Glomerular endothelial cell (primary cell): Measurements from ENCODE around the gene NAMPT. TPM values are rescaled to one million over a fixed set of nuclear protein-coding genes. Genes with fewer than 3 reads are reported as not detected.
A peak's percentile ranks its signal among the peaks of the same experiment; 100 is the strongest.
"Not testable (repeated sequence)": the region's sequence is repeated elsewhere in the genome, so short reads cannot be mapped to it uniquely, and the experiment has no call there.

Experiments
- DNase-seq: peaks from one replicate; pipeline ENCODE4 v3.0.0-alpha.2; 2011; ENCODE audit warnings: low read depth, low spot score; ENCODE audit errors: extremely low read depth
- total RNA-seq: library from RNA; depleted of rRNA; stranded (reverse); fragments of >200 nt; gene quantifications from 2 replicates; pipeline ENCODE4 v1.2.3, GENCODE V29; 2015

NAMPT gene
- total RNA-seq: 214 and 241 TPM in 2 replicates

- peak; percentile 60 for DNase-seq
These were observed at the start of gene NAMPT for GRCh38 chr7:106284714-106285050. Gene NAMPT (minus strand): TSS chr7:106284983. CDS start chr7:106284884, 99 bp downstream.

DNA sequence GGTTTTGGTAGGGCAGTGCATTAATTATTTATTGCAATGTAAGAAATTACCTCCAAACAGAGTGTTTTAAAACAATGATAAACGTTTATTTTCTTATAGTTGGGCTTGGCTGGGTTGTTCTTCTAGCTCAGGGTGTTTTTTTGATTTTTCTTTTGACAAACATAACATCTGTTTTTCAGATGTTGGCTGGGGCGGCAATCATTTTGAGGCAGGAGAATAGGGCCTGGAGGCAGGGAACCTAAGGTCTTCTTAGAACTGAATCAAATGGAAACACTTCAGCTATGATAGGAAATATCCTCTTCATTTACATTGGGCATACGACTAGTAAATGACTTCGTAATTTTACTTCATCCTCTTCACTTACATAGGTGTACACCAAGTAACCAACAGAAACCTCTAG is 47.4 kb upstream of the NAMPT start:
- no peak for DNase-seq

DNA sequence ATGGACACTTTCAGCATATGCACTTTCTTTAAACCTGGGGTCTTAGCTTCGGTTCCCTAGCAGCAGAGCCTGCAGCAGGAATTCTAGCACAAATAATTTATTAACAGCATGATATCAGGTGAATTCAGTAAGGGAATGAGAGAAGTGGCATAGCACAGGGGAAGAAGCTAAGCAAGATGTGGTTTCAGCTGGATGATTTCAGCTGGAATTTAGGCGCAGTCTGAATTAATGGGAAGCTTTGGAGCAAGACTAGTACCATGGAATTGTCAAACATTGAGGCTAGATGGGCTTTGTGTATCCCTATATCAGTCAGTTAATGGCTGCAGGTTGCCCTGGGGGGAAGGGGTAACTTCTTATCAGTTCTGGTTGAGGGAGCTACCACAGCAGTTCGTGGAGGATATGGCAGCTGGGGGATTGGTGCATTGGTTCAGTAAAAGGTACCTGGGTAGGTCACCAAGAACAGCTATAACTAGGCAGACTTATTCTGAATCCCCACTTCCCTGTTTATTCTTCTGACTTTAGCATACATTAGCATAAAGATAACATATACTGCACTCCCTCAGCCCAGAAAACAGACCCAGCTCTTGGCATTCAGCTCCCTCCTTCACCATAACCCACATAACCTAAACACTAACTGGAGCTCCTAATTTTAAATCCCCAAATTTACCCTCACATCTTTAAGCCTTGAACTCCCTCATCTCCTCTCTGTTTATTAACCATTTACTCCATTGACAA is 46.8 kb upstream of the NAMPT start:
- DNase-seq: no peak

DNA sequence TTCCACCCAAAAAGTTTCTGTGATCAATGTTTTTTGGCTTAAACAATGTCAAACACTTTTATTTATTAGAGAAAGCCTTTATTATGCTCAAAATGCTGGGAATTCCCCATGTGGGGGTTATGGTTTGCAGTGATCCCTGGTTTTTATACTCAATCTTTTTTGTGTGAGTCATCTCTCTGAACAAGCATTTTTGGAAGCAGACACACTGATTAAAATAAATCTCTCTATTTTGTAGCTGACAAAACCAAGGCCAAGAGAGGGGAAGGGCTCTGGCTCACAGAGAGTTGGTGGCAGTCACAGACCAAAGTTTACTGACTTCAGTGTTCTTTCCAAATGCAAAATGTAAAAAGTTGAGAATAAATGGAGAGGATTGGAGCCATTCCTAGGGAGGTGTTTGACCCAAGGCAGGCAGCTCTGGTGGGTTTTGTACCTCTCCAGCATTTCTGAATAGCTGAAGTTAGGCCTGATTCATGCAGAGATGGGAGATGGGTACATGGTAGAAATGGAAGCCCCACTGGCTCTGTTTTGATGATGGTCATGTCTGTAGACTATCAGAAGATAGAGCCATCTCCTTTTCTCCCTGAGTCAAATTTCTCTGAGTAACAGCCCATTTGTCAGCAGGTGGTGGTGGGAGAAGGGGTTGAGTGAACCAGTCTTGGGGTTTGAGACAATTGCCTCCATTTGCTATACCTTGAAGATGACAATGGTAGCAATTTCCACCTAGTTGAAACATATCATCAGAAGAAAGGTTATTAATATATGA is 45.4 kb upstream of the NAMPT start:
- no peak for DNase-seq

DNA sequence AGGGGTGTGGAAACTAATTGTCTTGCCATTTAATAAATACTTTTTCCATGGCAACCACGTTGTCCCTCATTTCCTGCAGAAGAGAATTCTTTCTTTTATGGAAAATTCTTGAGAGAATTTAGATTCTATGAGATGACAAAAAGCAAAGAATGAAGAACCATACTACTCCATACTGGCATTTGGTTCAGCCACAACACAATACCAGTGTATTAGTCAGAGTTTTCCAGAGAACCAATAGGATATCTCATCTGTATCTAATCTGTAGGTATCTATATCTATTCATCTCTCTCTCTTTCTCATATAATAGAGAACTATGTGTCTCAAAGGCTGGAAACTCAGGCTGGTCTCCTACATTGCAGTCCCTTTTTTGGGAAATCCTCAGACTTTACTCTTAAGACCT is 44.6 kb upstream of the NAMPT start:
- DNase-seq: no peak

GRCh38 chr7:106327538-106328481 is 43.0 kb upstream of the NAMPT start:
- no peak for DNase-seq

GRCh38 chr7:106326594-106327537 is 42.1 kb upstream of the NAMPT start:
- no peak for DNase-seq

GRCh38 chr7:106324509-106324908 is 39.7 kb upstream of the NAMPT start:
- DNase-seq: not testable (repeated sequence)

- DNase-seq: not testable (repeated sequence)
These were observed 35.5 kb upstream of the NAMPT start for GRCh38 chr7:106320254-106320770.

DNA sequence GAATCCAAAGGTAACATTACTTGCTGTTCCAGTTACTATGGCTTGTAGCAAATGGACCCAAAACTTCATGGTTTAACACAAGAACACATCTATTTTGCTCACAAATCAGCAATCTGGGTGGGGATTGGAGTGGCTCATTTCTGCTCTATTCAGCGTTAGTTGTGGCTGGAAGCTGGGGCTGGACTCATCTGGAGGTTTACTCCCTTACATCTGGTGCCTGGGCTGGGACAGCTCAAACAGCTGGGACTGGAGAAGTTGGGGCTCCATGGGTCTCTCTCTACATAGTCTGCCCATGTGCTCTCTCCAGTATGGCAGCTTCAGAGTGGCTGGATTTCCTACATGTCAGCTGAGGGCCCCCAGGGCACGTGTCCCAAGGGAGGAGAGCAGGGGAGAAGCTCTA is 33.7 kb upstream of the NAMPT start:
- DNase-seq: no peak

DNA sequence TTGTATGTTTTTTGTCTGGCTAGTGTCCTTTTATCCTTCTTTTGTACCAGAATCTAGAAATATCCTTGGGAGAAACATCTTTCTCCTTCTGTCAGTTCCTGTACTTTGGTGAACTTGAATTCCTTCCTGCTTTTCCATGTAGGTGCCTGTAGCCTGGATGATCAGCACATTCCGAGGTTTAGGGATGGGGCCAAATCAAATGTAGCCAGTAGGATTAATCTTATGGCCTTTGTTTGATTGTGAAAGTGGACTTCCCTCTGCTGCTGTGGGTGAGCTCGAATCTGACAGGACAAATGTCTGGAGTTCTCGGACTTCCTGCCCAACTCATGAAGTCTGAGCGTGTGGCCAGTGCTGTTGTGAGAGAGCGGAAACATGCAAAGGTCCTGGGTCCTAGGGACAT is 33.2 kb upstream of the NAMPT start:
- DNase-seq: no peak

- no peak for DNase-seq
These were observed 32.2 kb upstream of the NAMPT start for GRCh38 chr7:106316947-106317346.

DNA sequence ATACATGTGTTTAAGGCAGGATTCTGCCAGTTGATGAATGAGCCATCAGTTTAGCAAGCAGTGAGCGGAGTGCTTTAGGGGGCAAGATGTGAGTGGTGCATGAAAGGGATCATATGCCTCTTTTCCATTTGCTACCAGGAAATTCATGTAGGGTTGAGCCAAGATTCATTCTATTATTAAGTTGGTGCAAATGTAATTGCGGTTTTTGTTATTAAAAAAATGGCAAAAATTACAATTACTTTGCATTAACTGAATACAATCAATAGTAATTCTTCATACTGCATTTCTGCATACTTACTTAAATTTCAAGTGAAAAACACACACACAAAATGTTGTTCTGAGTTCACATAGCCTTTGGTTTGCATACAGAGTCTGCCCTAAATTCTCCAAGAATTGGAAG is 30.1 kb upstream of the NAMPT start:
- DNase-seq: no peak

DNA sequence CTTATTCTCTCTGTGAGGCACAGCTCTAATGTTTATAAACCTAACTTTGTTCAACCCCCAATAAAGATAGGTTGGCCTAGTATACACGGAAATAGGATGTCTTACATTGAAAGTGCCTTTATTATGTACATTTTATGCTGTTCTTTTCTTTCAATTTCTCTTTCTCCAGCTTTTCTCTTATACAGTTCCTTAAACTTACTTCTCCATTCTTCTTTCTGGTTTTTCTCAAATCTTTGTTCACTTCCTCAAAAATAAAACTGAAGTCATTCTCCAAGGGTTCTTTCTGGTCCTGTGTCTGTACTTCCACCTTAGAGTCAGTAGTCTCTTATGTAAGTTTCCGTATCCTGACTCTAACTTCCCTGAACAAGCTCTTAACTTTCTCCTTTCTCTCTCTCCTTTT is 29.2 kb upstream of the NAMPT start:
- no peak for DNase-seq

GRCh38 chr7:106313456-106313901 is 28.7 kb upstream of the NAMPT start:
- peak; percentile 47 for DNase-seq

DNA sequence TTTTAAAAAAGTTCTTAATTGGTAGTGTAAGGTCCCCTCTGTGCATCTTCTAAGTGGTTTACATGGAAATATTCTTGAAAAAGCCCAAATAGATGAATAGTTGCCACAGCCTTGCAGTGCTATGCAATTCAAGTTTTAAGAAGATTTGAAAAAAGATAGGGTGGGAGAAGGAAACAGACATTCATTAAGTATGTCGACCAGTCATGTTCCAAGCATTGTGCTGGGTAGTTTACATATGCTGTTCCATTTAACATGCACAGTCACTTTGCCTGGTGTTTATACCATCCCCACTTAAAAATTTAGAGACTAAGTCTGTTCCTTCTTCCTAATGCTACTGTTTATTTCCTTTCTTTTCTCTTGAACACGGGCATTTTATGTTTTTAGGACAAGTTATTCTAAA is 28.1 kb upstream of the NAMPT start:
- no peak for DNase-seq

DNA sequence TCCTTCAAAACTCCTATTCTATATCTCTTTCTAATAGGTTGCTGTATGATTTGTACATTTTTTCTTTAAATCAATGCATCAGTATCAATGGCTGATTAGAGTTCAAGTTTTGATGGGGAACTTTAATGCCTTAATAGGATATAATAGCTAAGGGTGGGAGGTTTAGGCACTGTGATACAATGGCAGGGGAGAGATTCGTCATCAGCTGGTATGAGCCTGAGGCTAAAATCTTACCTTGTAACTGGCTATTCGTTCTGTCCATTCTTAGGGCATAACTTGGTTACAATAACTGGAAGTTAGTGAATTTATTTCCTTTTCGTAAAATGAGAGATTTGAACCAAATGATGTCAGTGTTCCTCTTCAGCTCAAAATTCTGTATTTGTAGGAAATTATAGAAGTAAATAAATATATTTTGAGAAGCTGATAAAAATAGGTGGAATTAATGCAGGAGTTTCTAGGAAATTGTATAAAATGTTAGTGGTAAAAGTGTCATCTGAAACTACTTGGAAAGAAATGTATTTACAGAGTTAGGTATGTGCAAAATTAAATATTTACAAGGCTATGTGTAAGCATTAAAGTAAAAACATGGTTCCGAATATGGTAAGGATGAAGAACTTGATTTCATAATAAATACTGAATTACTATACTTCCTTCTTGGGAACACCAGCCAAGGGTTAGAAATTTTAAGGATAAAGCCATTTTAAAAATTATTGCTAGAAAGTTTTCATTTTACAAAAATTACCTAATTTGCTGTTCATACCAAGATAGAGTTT is 27.5 kb upstream of the NAMPT start:
- no peak for DNase-seq

GRCh38 chr7:106309362-106309761 is 24.6 kb upstream of the NAMPT start:
- no peak for DNase-seq

GRCh38 chr7:106306256-106306655 is 21.5 kb upstream of the NAMPT start:
- DNase-seq: no peak
